ENCODE data around the gene GLYATL3. TPM values are rescaled to one million over a fixed set of nuclear protein-coding genes. Genes with fewer than 3 reads are reported as not detected.
"Not testable (repeated sequence)": the region's sequence is repeated elsewhere in the genome, so short reads cannot be mapped to it uniquely, and the experiment has no call there.

Gene GLYATL3
- not detected in 2 replicates for total RNA-seq (2014; rRNA removed; shearing (Covaris generic))

- no peak for DNase-seq (ENCODE audit: low spot score)
Observed at GRCh38 chr6:49499623-49500022, at the start of gene GLYATL3. Gene GLYATL3, plus strand, starts transcription at chr6:49499923. Its CDS starts 12,068 bp downstream, at chr6:49511991.

- DNase-seq (ENCODE audit: low spot score): peak; percentile 9
Observed at GRCh38 chr6:49453221-49453620, 46.5 kb upstream of the GLYATL3 start.

- DNase-seq (ENCODE audit: low spot score): no peak
Observed at GRCh38 chr6:49454787-49455709, 44.7 kb upstream of the GLYATL3 start.

GRCh38 chr6:49457771-49458170, 42.0 kb upstream of the GLYATL3 start:
- DNase-seq (ENCODE audit: low spot score): no peak

- no peak for DNase-seq (ENCODE audit: low spot score)
Observed at GRCh38 chr6:49462071-49462470, 37.7 kb upstream of the GLYATL3 start.

GRCh38 chr6:49462599-49462926, 37.2 kb upstream of the GLYATL3 start:
- no peak for DNase-seq (ENCODE audit: low spot score)

GRCh38 chr6:49462927-49463611, 36.7 kb upstream of the GLYATL3 start, which contains the start of the genes CENPQ and MMUT:
Gene CENPQ, plus strand, starts transcription at chr6:49463370. Its CDS starts 6,807 bp downstream, at chr6:49470177.
Gene MMUT, minus strand, starts transcription at chr6:49463253. Its CDS starts 3,787 bp downstream, at chr6:49459466.
- DNase-seq (ENCODE audit: low spot score): peak; percentile 97

GRCh38 chr6:49463612-49463967, 36.1 kb upstream of the GLYATL3 start:
- no peak for DNase-seq (ENCODE audit: low spot score)

- DNase-seq (ENCODE audit: low spot score): no peak
Observed at GRCh38 chr6:49464691-49465090, 35.0 kb upstream of the GLYATL3 start.

GRCh38 chr6:49468042-49468441, 31.7 kb upstream of the GLYATL3 start:
- DNase-seq (ENCODE audit: low spot score): no peak

- not testable (repeated sequence) for DNase-seq (ENCODE audit: low spot score)
Observed at GRCh38 chr6:49476564-49476963, 23.2 kb upstream of the GLYATL3 start.

- DNase-seq (ENCODE audit: low spot score): peak; percentile 55
Observed at GRCh38 chr6:49479308-49479970, 20.3 kb upstream of the GLYATL3 start.

GRCh38 chr6:49481846-49482245, 17.9 kb upstream of the GLYATL3 start:
- not testable (repeated sequence) for DNase-seq (ENCODE audit: low spot score)

GRCh38 chr6:49483380-49483779, 16.3 kb upstream of the GLYATL3 start:
- DNase-seq (ENCODE audit: low spot score): not testable (repeated sequence)

GRCh38 chr6:49490633-49491032, 9.1 kb upstream of the GLYATL3 start:
- DNase-seq (ENCODE audit: low spot score): no peak

- no peak for DNase-seq (ENCODE audit: low spot score)
Observed at GRCh38 chr6:49497304-49497703, 2.4 kb upstream of the GLYATL3 start.

GRCh38 chr6:49499126-49499525, 597 bp upstream of the GLYATL3 start:
- no peak for DNase-seq (ENCODE audit: low spot score)

- DNase-seq (ENCODE audit: low spot score): no peak
Observed at GRCh38 chr6:49504666-49505065, 4.9 kb downstream of the GLYATL3 start.

- DNase-seq (ENCODE audit: low spot score): no peak
Observed at GRCh38 chr6:49506569-49507111, 6.9 kb downstream of the GLYATL3 start.

GRCh38 chr6:49509342-49509741, 9.6 kb downstream of the GLYATL3 start:
- DNase-seq (ENCODE audit: low spot score): no peak

GRCh38 chr6:49513153-49513989, 13.6 kb downstream of the GLYATL3 start:
- no peak for DNase-seq (ENCODE audit: low spot score)

Measured in H4 (cell line).